ENCODE results near the gene SLC2A1. TPM values are rescaled to one million over a fixed set of nuclear protein-coding genes. Genes with fewer than 3 reads are reported as not detected.
A peak's percentile ranks its signal among the peaks of the same experiment; 100 is the strongest.

Gene SLC2A1
- total RNA-seq, 4 donors from 2014 or later = 953 to 4,970 (median 3,437) TPM

- H3K4me3 ChIP-seq = peak overlapping the region in 2 of 4 donors; percentile 8 to 94
- peaks cover 0 to 88% (median 54%) of the 10 kb centered on the region in 4 donors for H3K4me1 ChIP-seq
- 43 to 48% methylated on average over 9 of the region's 9 CpGs for WGBS, 2 donors
Observed at GRCh38 chr1:42944246-42944928, 14.3 kb downstream of the SLC2A1 start.

GRCh38 chr1:42943728-42944127 is 14.9 kb downstream of the SLC2A1 start:
- Histone ChIP-seq H3K4me3 (peak overlapping the region in 1 of 4 donors; percentile 94), H3K27me3 (no peaks in the 10 kb centered on the region), H3K4me1 (peaks cover 0 to 90% (median 60%) of the 10 kb centered on the region in 4 donors), H3K9me3 (no peaks in the 10 kb centered on the region), H3K27ac (peak overlapping the region; percentile 36 to 85 (median 72)), H3K36me3 (peaks cover 2 to 35% (median 5%) of the 10 kb centered on the region in 3 donors)
- DNase-seq (ENCODE audit: low spot score in 2 of 2) = no peak
- TF ChIP-seq EP300 (IDR thresholded peaks at IDR 0.05) (no peak), POLR2A (IDR thresholded peaks at IDR 0.05) (no peak)
- 69 to 70% methylated on average over 6 of the region's 6 CpGs for WGBS, 2 donors

More at GRCh38 chr1:42944246-42944928, 14.3 kb downstream of the SLC2A1 start:
- H3K9me3 ChIP-seq = no peaks in the 10 kb centered on the region
- H3K36me3 ChIP-seq = peaks cover 2 to 30% (median 5%) of the 10 kb centered on the region in 3 donors
- DNase-seq (ENCODE audit: low spot score in 2 of 2) = peak in 1 of 2 donors; percentile 54
- peak in 1 of 2 donors; percentile 5 for TF ChIP-seq EP300 (IDR thresholded peaks at IDR 0.05)
- no peak for TF ChIP-seq POLR2A (IDR thresholded peaks at IDR 0.05)
- no peak for TF ChIP-seq CTCF (IDR thresholded peaks at IDR 0.05)
- H3K27ac ChIP-seq = peak overlapping the region; percentile 36 to 85 (median 72)
- H3K27me3 ChIP-seq = no peaks in the 10 kb centered on the region

GRCh38 chr1:42943166-42943565 is 15.5 kb downstream of the SLC2A1 start:
- DNase-seq (ENCODE audit: low spot score in 2 of 2) = no peak
- WGBS, 2 donors = 42 to 56% methylated on average over 6 to 7 of the region's 7 CpGs
- Histone ChIP-seq H3K4me3 (peak overlapping the region in 1 of 4 donors; percentile 94), H3K27me3 (no peaks in the 10 kb centered on the region), H3K27ac (peak overlapping the region; percentile 36 to 85 (median 72)), H3K4me1 (peaks cover 0 to 92% (median 65%) of the 10 kb centered on the region in 4 donors), H3K36me3 (peaks cover 2 to 35% (median 5%) of the 10 kb centered on the region in 3 donors), H3K9me3 (no peaks in the 10 kb centered on the region)
- no peak for TF ChIP-seq POLR2A (IDR thresholded peaks at IDR 0.05)
- TF ChIP-seq CTCF (IDR thresholded peaks at IDR 0.05) = no peak
- no peak for TF ChIP-seq EP300 (IDR thresholded peaks at IDR 0.05)

GRCh38 chr1:42942444-42942843 is 16.2 kb downstream of the SLC2A1 start:
- Histone ChIP-seq H3K4me1 (peaks cover 0 to 96% (median 71%) of the 10 kb centered on the region in 4 donors), H3K9me3 (no peaks in the 10 kb centered on the region), H3K4me3 (no peak overlapping the region), H3K36me3 (peaks cover 2 to 36% (median 5%) of the 10 kb centered on the region in 3 donors), H3K27ac (peak overlapping the region in 3 of 4 donors; percentile 63 to 85 (median 81)), H3K27me3 (no peaks in the 10 kb centered on the region)
- no peak for TF ChIP-seq EP300 (IDR thresholded peaks at IDR 0.05)
- TF ChIP-seq CTCF (IDR thresholded peaks at IDR 0.05) = no peak
- no peak for TF ChIP-seq POLR2A (IDR thresholded peaks at IDR 0.05)
- no peak for DNase-seq (ENCODE audit: low spot score in 2 of 2)
- WGBS, 2 donors = 58 to 81% methylated on average over 6 of the region's 6 CpGs

GRCh38 chr1:42941640-42942330 is 16.9 kb downstream of the SLC2A1 start:
- TF ChIP-seq CTCF (IDR thresholded peaks at IDR 0.05) = no peak
- no peak for TF ChIP-seq EP300 (IDR thresholded peaks at IDR 0.05)
- no peak for TF ChIP-seq POLR2A (IDR thresholded peaks at IDR 0.05)
- Histone ChIP-seq H3K36me3 (peaks cover 2 to 36% (median 5%) of the 10 kb centered on the region in 3 donors), H3K9me3 (no peaks in the 10 kb centered on the region), H3K4me3 (no peak overlapping the region), H3K4me1 (peaks cover 0 to 98% (median 76%) of the 10 kb centered on the region in 4 donors), H3K27ac (peak overlapping the region in 3 of 4 donors; percentile 63 to 85 (median 81)), H3K27me3 (no peaks in the 10 kb centered on the region)
- 59 to 60% methylated on average over 9 of the region's 9 CpGs for WGBS, 2 donors
- DNase-seq (ENCODE audit: low spot score in 2 of 2) = no peak

Measured in tibial nerve (tissue), 4 donors.